ENCODE measurements around the gene MGLL.
"Not testable (repeated sequence)": the region's sequence is repeated elsewhere in the genome, so short reads cannot be mapped to it uniquely, and the experiment has no call there.

MGLL gene

DNA sequence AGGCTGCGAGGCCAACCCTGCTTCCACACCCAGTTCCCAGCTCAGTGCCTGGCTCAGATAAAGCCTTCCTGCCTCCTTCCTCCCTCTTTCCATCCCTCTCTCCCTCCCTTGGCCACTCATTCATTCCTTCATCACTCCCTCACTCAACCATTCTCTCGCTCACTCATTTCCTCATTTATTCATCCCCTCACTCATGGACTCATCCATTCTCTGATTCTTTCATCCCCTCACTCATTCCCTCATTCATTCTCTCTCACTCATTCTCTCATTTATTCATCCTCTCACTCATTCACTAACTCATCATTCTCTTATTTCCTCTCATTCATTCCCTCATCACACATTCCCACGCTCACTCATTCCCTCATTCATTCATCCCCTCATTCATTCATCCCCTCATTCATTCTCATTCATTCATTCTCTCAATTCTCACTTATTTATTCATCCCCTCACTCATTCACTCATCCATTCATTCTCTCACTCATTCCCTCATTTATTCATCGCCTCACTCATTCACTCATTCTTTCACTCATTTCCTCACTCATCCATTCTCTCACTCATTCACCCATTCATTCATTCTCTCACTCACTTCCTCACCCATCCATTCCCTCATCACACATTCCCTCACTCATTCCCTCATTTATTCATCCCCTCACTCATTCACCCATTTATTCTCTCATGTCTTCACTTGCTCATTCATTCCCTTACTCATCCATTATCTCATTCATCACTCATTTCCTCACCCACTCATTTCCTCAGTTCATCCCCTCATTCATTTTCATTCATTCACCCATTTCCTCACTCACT lies 136.4 kb downstream of the MGLL start:
- ATAC-seq, result no peak

DNA sequence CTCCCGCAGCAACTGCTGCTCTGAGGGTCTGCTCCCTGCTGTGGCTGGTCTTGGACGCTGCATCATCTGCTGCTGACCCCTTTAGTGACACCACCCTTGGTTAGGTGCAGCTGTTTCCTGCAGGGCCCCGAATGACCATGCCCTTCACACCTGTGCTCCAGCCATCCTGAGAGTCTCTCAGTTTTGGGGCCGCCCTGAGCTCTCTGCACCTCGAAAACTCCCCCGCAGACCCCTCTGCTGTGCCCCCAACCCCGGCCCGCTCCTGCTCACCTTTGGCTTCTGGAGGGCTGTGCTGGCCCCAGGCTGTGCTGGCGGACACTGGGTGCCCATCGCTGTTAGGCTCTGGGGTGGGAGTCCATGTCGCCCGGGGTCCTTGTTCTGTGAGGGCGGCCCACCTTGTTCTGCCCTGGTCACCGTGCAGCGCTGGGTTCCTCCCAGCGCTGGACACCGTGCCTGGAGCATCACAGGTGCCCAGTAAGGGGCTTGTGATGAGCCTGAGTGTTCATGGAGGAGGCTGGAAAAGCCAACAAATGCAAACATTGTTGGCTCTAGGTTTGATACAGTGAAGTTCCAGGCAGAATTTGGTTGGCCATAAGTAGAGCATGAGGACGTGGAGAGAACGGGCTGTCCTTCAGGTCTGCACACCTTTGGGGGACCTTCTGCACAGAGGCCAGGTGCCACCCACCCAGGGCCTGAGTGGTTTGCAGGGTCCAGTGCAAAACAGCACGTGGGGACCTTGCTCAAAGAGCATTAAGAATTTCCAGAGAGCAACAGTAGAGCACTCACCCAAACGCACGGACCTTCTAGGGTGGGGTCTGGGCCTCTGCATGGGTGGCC lies 137.2 kb downstream of the MGLL start:
- ATAC-seq, result peak in 1 of 2 donors; percentile 25

GRCh38 chr3:127682561-127682960 lies 139.8 kb downstream of the MGLL start:
- ATAC-seq, result no peak

DNA sequence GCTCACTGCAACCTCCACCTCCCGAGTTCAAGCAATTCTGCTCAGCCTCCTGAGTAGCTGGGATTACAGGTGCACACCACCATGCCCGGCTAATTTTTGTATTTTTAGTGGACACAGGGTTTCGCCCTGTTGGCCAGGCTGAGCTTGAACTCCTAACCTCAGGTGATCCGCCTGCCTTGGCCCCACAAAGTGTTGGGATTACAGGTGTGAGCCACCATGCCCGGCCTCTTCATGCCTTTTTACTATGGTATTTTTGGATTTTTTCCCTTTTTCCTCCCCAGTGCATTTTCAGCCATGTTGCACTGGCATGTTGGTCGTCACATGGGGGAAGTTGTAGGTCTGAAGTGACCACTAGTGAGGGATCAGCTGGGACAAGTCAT lies 140.2 kb downstream of the MGLL start:
- not testable (repeated sequence) for ATAC-seq

GRCh38 chr3:127680798-127681221 lies 141.5 kb downstream of the MGLL start:
- no peak for ATAC-seq

DNA sequence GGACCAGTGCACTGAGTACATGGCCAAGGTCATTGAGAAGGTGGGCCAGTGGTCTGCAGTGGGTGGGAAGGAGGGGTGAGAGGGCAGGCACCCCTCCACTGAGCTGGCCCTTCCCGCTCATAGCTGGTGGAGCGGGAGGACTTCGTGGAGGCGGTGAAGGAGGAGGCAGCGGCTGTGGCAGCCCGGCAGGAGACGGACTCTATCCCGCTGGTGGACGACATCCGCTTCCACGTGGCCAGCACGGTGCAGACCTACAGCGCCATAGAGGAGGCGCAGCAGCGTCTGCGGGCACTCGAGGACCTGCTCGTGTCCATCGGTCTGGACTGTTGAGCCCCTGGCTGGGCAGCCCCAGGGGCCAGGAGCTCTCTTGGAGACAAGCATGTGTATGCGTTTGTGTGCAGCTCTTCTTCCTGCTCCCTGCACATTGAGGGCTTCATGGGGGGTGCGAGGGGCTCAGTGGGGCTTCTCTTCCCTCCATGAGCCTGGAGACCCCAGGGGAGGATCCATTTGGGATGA lies 142.1 kb downstream of the MGLL start:
- ATAC-seq, result no peak

DNA sequence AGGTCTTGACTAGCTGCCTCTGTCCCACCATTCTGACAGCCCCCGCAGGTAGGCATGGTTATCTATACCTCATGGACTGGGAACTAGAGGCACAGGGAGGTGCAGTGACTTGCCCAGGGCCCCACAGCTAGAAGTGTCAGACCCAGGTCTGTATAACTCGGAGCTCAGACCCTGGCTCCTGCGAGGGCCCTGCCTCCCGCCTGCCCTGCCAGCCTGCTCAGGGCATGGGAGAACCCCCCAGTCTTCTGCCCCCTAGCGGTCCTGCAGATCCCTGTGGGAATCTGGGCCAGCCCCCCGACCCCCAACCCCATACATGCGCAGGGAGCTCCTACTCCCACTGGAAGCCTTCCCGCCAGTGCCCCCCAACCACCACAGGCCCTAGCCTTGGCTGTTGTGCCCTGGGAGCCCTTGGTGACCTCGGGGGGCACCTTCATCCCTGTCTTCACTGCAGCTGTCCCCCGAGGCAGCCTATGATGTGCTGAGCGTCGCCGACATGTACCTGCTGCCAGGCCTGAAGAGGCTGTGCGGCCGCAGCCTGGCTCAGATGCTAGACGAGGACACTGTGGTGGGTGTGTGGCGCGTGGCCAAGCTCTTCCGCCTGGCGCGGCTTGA lies 142.7 kb downstream of the MGLL start:
- no peak for ATAC-seq

GRCh38 chr3:127678611-127679533 lies 143.4 kb downstream of the MGLL start:
- no peak for ATAC-seq

- no peak for ATAC-seq
Measured at GRCh38 chr3:127678315-127678599, 144.1 kb downstream of the MGLL start.

DNA sequence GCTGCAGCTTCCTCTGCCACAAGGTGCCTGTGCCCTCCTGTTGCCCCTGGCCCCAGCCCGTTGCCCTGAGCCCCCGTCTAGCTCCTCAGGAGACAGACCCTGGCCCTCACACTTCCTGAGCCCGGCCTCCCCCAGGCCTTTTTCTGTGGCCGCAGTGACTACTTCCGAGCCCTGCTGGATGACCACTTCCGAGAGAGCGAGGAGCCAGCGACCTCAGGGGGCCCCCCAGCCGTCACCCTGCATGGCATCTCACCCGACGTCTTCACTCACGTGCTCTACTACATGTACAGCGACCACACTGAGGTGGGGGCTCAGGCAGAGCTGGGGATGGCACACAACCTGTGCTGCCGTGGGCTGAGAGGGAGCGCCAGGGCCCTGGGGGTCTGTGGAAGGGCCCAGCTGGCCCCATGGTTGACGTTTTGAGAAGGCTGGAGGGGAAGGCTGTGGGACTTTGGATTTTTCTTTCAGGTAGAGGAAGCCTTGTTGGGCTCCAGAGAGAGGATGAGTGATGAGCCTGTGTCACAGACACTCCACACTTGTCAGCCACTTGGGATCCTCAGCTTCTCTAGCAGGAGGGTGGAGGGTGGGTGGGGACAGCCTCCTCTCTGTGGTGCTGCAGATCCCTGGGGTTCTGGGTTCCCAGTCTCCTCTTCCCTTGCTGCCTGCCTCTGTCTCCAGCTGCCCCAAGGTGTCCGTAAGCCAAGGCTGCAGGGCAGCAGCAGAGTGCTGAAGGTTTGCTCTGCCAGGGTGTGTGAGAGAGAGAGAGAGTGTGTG lies 144.6 kb downstream of the MGLL start:
- ATAC-seq, result no peak

DNA sequence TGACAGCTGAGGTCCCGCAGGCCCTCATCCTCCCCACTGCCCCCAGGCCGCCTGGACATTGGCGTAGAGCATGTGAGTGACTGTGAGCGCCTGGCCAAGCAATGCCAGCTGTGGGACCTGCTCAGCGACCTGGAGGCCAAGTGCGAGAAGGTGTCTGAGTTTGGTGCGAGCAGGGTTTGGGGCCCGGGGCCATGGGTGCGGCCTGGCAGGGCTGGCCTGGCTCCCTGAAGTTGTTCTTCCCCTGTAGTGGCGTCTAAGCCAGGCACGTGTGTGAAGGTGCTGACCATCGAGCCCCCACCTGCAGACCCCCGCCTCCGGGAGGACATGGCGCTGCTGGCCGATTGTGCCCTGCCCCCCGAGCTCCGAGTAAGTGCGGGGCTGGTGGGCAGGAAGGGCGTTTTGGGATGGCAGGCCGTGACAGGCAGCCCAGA lies 145.4 kb downstream of the MGLL start:
- ATAC-seq, result no peak

DNA sequence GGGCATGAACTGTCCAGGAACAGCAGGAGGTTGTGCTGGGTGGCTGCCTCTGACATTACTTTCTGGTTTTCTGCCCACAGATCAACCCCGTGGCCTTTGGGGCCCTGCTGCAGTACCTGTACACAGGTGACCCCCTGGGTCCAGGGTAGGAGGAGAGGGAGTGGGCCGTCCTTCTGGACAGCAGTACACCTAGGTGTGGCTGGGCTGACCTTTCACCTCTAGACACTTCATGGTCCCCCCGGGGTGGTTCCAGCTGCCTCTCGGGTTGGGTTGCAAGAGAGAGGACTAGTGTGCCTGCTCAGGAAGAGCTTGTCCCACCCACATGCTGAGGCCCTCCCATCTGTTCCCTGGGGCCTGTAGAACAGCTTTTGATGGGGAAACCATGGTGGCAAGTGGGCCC lies 145.9 kb downstream of the MGLL start:
- no peak for ATAC-seq

- no peak for ATAC-seq
Measured at GRCh38 chr3:127675651-127676391, 146.5 kb downstream of the MGLL start.

DNA sequence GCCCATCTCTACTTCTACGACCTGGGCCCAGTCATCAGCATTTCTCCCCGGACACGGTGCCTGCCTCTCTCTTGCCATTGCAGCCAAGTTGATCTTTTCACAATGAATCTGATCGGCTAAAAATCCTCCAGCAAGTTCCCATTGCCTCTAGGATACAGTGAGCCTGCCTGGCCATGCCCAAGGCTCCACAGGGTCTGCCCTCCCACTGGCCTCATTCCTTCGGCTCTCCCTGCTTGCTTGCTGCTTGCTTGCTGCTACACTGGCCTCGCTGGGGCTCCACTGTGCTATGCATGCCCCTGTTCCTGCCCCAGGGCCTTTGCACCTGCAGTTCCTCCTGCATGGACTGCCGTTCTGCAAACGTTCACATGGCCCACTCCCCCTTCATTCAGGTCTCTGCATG lies 147.5 kb downstream of the MGLL start:
- ATAC-seq, result no peak

DNA sequence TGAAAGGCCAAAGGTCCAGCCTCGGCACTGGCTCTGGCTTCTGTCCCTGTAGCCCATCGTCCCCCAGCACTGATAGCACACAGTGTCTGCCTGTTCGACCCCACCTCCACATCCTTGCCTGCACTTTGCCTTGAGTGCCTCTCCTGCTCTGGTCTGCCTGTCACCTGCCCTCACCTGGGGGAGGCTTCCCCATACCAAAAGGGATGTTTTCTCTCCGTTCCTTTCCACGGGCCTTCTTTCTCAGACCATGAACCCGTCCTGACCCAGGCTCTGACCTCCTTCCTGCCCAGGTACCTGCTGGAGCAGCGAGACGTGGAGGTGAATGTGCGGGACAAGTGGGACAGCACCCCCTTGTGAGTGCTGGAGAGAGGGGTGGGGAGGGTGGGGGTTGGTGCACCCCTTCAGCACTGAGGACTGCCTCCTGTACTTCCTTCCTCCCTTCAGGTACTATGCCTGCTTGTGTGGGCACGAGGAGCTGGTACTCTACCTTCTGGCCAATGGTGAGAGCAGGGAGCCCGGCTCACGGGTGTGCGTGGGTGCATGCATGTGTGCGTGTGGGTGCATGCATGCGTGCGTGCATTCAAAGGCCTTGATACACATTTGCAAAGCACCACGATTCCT lies 148.1 kb downstream of the MGLL start:
- ATAC-seq, result no peak

DNA sequence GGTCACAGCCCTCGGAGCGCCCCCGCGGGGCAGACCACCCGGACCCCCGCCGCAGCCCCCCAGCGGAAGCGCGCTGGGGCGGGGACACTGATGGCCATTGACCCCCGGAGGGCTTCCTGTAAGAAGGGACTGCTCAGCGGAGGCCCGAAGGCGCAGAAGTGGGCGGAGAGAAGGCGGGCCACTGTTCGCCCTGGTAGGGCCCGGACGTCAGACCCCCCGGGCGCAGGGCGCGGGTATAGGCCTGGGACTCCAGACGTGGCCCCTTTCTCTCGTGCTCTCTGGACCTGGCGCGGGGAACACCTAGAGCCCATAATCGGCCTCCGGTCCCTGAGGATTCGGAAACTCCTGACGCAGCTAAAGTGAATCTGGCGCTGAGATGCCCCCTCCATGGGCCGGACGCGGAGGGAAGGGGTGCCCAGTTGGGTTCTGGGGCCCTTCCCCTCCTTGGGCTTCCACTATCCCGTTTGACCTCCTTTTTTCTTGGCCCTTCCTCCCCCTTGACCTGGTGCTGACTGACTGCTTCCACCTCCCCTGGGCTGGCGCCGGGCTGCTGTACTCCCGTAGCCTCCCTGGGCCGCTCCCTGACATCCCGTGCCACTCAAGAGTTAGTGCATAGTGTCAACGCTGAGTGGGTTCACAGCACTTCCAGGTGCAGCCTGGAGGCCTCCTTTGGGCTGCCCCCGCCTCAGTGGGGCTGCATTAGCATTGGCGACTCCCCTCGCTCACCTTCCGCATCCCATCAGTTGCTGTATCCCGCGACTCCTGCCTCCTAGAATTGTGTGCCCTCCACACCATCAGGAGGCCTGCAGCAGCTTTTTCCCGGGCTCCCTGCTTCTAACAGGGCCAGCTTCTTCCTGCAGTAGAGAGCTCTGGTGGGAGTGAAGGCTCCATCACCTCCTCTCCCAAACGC lies 148.9 kb downstream of the MGLL start:
- peak; percentile 59 to 61 for ATAC-seq

GRCh38 chr3:127672429-127673190 lies 149.7 kb downstream of the MGLL start, which contains the start of gene ABTB1:
ABTB1 (plus strand) TSS chr3:127672952; CDS start chr3:127673026, 74 bp downstream.
- peak; percentile 85 to 86 for ATAC-seq
